T-helper 9 cell (primary cell): ENCODE data around the gene RBM10.

ENCODE experiments used
- DNase-seq: peaks from one replicate; pipeline ENCODE4 v3.0.0-alpha.2; 2020

Gene RBM10

GRCh38 chrX:47151435-47151834, 6.4 kb downstream of the RBM10 start:
- no peak for DNase-seq

GRCh38 chrX:47156611-47157520, 11.8 kb downstream of the RBM10 start:
- no peak for DNase-seq

- DNase-seq = no peak
These were observed 13.1 kb downstream of the RBM10 start for GRCh38 chrX:47158131-47158530.

GRCh38 chrX:47158781-47159180, 13.8 kb downstream of the RBM10 start:
- DNase-seq = no peak

- no peak for DNase-seq
These were observed 15.8 kb downstream of the RBM10 start for GRCh38 chrX:47160781-47161180.

- DNase-seq = no peak
These were observed 18.0 kb downstream of the RBM10 start for GRCh38 chrX:47162927-47163583.

DNA sequence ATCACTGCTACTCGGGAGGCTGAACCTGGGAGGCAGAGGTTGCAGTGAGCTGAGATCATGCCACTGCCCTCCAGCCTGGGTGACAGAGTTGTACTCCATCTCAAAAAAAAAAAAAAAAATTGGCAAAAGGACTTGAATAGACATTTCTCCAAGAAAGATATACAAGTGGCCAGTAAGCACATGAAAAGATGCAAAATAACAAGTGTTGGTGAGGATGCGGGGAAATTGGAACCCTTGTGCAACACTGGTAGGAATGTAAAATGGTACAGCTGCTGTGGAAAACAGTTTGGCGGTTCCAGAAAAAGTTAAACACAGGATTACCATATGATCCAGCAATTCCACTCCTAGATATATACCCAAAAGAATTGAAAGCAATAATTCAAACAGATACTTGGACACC, 19.4 kb downstream of the RBM10 start:
- no peak for DNase-seq

DNA sequence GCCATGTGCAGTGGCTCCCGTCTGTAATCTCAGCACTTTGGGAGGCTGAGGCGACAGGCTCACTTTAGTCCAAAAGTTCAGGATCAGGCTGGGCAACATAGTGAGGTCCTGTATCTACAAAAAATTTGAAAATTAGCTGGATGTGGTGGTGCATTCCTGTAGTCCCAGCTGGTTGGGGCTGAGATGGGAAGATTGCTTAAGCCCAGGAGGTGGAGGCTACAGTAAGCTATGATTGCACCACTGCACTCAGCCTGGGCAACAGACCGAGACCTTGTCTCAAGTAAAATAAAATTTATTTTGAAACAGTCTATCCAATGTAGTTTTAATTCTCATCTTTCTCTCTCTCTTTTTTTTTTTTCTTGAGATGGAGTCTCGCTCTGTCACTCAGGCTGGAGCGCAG, 21.1 kb downstream of the RBM10 start:
- DNase-seq = no peak

- no peak for DNase-seq
These were observed 23.6 kb downstream of the RBM10 start for GRCh38 chrX:47168495-47169073.

- DNase-seq = no peak
These were observed 24.3 kb downstream of the RBM10 start for GRCh38 chrX:47169273-47169672.

DNA sequence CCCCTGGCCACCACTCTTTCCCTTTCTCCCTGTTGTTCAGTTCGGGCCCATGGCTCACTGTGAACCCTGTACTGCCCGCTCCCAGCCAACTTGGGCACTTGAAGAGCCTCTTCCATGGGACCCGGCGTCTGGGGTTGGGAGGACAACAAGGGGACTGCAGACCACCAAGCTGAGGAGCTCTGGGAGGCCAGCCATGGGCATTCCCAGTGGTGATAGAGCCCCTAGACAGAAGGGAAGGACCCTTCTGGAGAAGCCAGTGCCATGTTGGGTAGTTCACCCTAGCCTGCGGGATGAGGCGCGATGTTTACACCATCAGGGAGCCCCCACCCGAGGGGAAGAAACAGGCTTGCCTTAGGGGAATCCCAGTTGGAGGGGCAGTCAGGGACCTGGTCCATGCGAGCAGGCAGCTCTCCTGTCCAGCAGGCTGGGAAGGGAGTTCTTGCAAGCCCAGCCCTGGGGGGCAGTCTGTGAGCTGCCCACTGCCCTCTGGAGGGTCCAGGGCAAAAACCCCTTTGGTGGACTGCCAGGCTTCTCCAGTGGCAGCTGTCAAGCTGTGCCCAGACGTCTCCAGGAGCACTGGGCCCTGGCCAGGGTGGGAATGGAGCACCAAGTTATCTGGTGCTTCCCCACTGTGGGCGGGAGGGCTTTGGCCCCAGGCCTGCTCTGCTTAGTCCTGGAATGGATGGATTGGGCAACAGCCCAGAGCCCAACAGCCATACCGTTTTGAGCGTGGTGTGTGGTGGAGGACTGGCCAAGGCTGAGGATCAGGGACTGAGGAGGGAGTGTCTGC, 24.9 kb downstream of the RBM10 start:
- DNase-seq = no peak

GRCh38 chrX:47170861-47171692, 26.1 kb downstream of the RBM10 start:
- no peak for DNase-seq

DNA sequence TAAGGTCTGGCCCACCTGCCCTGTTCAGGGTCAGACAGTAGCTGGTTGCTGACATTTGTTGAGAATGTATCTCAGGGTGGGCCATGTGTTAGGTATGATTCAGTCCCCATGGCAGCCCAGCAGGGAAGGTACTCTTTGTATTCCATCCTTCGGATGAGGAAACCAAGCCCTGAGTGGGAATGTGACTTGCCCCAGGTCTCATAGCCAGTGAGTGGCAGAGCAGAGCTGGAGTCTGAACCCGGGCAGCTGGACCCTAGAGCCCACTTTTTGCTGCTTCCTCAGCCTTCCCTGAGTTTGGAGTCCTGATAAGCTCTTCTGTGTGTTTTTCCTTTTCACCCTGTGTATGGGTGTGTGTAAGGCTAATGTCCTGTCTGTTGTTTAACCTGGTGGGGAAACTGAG, 27.0 kb downstream of the RBM10 start:
- no peak for DNase-seq

GRCh38 chrX:47172549-47172948, 27.5 kb downstream of the RBM10 start:
- no peak for DNase-seq

- no peak for DNase-seq
These were observed 28.2 kb downstream of the RBM10 start for GRCh38 chrX:47172971-47173792.

DNA sequence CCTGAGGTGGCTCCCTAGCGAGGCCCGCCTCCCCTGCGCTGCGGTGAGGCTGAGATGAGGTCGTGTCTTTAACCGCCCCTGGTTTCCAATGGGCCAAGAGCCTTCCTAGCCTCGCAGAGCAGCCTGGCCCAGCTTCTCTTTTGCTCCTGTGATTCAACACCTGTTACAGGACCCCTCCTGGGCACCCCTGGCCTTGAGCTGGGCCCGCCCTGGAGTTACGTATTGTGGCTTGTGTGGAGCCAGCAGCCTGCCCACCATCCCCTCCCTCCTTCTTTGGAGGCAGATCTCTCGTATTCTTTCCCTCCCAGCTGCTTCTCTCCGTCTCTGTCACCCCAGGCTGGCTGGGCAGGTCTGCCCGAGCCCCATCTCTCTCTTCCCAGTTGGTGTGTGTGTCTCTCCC, 29.4 kb downstream of the RBM10 start:
- DNase-seq = no peak

DNA sequence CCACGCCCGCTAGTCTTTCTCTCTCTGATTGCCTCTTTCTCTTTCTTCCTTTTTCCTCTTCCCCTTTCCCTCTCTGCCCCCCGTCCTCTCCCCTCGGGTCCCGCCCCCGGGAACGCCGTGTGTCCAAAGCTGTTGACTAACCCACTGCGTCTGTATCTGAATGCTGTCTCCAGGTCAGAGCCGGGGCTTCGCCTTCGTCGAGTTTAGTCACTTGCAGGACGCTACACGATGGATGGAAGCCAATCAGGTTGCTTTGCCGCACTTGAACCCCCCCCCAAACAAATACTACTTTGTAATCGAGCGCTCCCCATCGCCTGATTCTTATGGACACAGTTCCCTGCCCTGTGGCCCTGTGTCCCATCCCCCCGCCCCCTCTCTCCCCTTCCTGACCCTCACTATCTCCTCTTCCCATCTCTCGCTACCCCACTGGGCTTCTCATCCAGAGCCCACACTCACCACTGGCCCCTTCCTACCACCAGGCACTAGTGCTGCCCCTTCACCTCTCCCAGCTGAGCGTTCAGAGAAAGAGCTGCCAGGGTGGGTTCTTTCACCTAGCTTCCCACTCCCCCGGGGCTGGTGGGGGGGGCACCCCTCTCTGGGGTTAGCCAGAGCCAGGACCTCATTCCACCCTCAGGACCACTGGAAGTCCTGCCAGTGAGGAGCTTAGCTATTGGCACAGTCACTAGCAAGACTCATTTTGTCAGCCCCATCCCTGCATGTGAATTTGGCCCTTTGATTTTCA, 30.0 kb downstream of the RBM10 start:
- no peak for DNase-seq

DNA sequence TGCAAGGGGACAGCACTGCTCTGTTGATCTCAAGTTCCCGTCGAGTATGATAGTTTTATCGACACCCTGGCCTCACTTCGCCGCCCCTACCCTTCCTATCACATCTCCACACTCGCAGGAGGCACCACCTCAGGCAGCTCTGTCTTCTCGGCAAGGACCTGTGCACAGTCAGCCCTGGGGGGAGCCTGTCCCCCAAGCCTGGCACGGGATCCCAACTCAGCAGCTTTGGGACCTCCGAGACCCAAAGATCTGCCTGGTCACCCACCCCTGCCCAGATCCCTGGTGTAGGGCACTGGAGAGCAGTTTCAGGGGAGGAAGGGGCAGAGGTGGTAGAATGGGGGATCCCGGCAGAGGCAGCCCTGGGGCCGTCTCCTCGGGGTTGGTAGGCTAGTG, 30.6 kb downstream of the RBM10 start:
- no peak for DNase-seq

DNA sequence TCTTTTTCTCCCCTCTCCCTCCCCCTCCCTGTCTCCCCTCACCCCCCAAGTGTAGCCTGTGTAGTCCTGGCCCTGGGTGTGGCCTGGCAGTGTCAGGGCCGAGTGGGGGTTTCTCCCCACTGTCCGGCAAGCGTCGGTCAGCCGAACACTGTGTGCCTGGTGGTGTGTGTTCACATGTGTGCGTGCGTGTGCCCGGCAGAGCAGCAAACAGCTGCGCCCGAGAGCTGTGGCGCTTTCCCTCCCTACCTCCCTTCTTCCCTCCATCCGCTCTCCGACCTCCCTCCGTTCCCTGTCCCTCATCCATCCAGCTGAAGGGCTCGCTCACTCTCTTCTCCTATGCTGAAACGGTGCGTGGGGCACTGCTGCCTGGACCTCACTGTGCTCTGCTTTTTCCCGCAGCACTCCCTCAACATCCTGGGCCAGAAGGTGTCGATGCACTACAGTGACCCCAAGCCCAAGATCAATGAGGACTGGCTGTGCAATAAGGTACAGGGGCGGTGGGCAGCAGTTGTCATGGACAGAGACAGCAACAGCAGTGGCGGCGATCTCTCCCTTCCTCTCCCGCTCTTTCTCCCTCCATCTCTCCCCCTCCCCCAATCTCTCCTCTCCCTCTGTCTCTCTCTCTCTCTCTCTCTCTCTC, 31.2 kb downstream of the RBM10 start:
- no peak for DNase-seq

DNA sequence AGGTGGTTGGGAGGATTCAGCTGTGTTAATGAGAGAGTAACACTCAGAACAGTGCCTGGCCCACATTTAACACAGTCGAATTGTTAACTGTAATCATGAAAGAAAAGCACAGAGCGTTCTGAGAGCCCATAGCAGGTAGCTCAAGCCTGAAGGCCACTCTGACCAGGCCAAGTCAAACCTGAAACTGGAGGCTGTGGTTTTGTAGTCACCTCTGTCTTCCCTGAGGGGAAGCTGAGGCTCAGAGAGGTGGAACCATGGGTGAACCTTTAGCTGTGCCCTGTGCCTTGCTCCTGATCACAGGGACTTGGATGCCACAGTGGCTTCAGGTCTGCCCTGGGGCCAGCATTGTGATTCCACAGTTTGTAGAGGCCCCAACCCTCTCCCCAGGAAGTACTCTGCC, 32.1 kb downstream of the RBM10 start:
- no peak for DNase-seq
